Measurements from ENCODE around the gene HSPB2. TPM values are rescaled to one million over a fixed set of nuclear protein-coding genes. Genes with fewer than 3 reads are reported as not detected.

Gene HSPB2
- total RNA-seq, 1 experiment from 2014 or later = not detected

DNA sequence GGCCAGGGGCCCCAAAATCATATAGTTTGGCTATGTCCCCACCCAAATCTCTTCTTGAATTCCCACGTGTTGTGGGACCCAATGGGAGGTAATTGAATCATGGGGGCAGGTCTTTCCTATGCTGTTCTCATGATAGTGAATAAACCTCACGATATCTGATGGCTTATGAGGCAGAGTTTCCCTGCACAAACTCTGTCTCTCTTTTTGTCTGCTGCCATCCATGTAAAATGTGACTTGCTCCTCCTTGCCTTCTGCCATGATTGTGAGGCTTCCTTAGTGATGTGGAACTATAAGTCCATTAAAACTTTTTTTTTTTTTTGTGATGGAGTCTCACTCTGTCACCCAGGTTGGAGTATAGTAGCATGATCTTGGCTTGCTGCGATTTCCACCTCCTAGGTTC, 39.0 kb downstream of the HSPB2 start:
- Histone ChIP-seq H3K27me3 (ENCODE audit: insufficient read depth, low read length) (no peaks in the 10 kb centered on the region), H3K27ac (ENCODE audit: low read depth, low read length) (no peak overlapping the region), H3K36me3 (ENCODE audit: control insufficient read depth in 1 of 2, insufficient read depth in 2 of 2, low read length in 2 of 2) (no peaks in the 10 kb centered on the region), H3K4me3 (replicated peaks in 1 of 2; ENCODE audit: low read depth in 1 of 2, low read length in 2 of 2) (no peak overlapping the region), H3K4me1 (ENCODE audit: control insufficient read depth in 1 of 2, insufficient read depth in 2 of 2, low read length in 2 of 2) (no peaks in the 10 kb centered on the region), H2AFZ (ENCODE audit: low read depth, low read length, poor library complexity, severe bottlenecking) (no peak overlapping the region), H4K20me1 (ENCODE audit: insufficient read depth) (no peaks in the 10 kb centered on the region), H3K9me2 (ENCODE audit: insufficient read depth) (no peaks in the 10 kb centered on the region), H3K79me2 (ENCODE audit: insufficient read depth, low read length) (no peaks in the 10 kb centered on the region), H3K9me3 (ENCODE audit: control insufficient read depth in 1 of 2, insufficient read depth in 1 of 2, low read depth in 1 of 2, low read length in 2 of 2) (no peaks in the 10 kb centered on the region; a peak in 1 of 4 replicates), H3K9ac (ENCODE audit: low read length) (no peak overlapping the region), H3K4me2 (ENCODE audit: low read length) (no peak overlapping the region)
- no TSS peak for BruUV-seq (replicated peaks)
- CTCF ChIA-PET = no interaction called here
- ATAC-seq (no peak), DNase-seq (ENCODE audit: low read depth, low spot score) (no peak)
- intact Hi-C loops (cut with micrococcal nuclease) = no loop called here
- RAD21 ChIA-PET (ENCODE audit: low non-redundant PET in 1 of 2, low total read pairs in 2 of 2, uncharacterized antibody in 2 of 2, unreplicated experiment in 2 of 2) = no interaction called here
- POLR2A ChIA-PET = no interaction called here
- TF ChIP-seq ZBTB33 (IDR thresholded peaks at IDR 0.05; ENCODE audit: extremely low read depth, insufficient replicate concordance, low read length) = no peak
- no peak for TF ChIP-seq ZFX (IDR thresholded peaks at IDR 0.05)
- TF ChIP-seq, protein P1, sequence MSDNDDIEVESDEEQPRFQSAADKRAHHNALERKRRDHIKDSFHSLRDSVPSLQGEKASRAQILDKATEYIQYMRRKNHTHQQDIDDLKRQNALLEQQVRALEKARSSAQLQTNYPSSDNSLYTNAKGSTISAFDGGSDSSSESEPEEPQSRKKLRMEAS (IDR thresholded peaks at IDR 0.05) = no peak
- TF ChIP-seq SRF (IDR thresholded peaks at IDR 0.05; ENCODE audit: low read depth) = no peak
- TF ChIP-seq ZNF274 (IDR thresholded peaks at IDR 0.05; ENCODE audit: low read depth, low read length) = no peak
- no peak for TF ChIP-seq EGR1 (IDR thresholded peaks at IDR 0.05; ENCODE audit: low read depth)
- TF ChIP-seq, protein P2, sequence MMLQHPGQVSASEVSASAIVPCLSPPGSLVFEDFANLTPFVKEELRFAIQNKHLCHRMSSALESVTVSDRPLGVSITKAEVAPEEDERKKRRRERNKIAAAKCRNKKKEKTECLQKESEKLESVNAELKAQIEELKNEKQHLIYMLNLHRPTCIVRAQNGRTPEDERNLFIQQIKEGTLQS (IDR thresholded peaks at IDR 0.05) = no peak
- TF ChIP-seq FOSL1 (IDR thresholded peaks at IDR 0.05; ENCODE audit: low read depth) = no peak
- no peak for TF ChIP-seq ELF1 (IDR thresholded peaks at IDR 0.05; ENCODE audit: borderline replicate concordance, low read depth)
- no peak for TF ChIP-seq EZH2phosphoT487 (IDR thresholded peaks at IDR 0.05; ENCODE audit: borderline replicate concordance)
- no peak for TF ChIP-seq TCF7L2 (IDR thresholded peaks at IDR 0.05; ENCODE audit: borderline replicate concordance, extremely low read depth, insufficient read depth, insufficient read length)
